Bronchial smooth muscle cell (primary cell): ENCODE measurements around the gene ATP6V0D1. TPM values are rescaled to one million over a fixed set of nuclear protein-coding genes. Genes with fewer than 3 reads are reported as not detected.

Source experiments
- total RNA-seq: library from RNA; depleted of rRNA; stranded (reverse); fragments of >200 nt; gene quantifications from 2 replicates; pipeline ENCODE4 v1.2.1, GENCODE V29; 2014

The ATP6V0D1 gene
- 105 and 129 TPM in 2 replicates for total RNA-seq

GRCh38 chr16:67480833-67481560 is at the start of gene ATP6V0D1:
Gene ATP6V0D1, minus strand, starts transcription at chr16:67481157. Its CDS starts 71 bp downstream, at chr16:67481086.

GRCh38 chr16:67528222-67528869 is 47.4 kb upstream of the ATP6V0D1 start, which contains the start of gene RIPOR1:
Gene RIPOR1, plus strand, starts transcription at chr16:67528829. Its CDS starts 9,618 bp downstream, at chr16:67538447.

GRCh38 chr16:67483150-67483549 is 2.2 kb upstream of the ATP6V0D1 start, which contains the start of gene AGRP:
Gene AGRP, minus strand, starts transcription at chr16:67483547. Its CDS starts 149 bp downstream, at chr16:67483398.

GRCh38 chr16:67430977-67431774 is 49.8 kb downstream of the ATP6V0D1 start, which contains the start of gene HSD11B2:
Gene HSD11B2, plus strand, starts transcription at chr16:67431121. Its CDS starts 128 bp downstream, at chr16:67431249.

GRCh38 chr16:67415872-67416793 is 64.8 kb downstream of the ATP6V0D1 start, which contains the start of gene ZDHHC1:
Gene ZDHHC1, minus strand, starts transcription at chr16:67416477. Its CDS starts 8,702 bp downstream, at chr16:67407775.

GRCh38 chr16:67393111-67393787 is 87.7 kb downstream of the ATP6V0D1 start, which contains the start of gene TPPP3:
Gene TPPP3, minus strand, starts transcription at chr16:67393498. Its CDS starts 2,387 bp downstream, at chr16:67391111.

Other genes with a start within 250 kb of the ATP6V0D1 start
- 4.9 and 8.2 TPM in 2 replicates for gene FHOD1, start 233.7 kb downstream of the ATP6V0D1 start, total RNA-seq
- gene SLC9A5, start 232.2 kb downstream of the ATP6V0D1 start, total RNA-seq: 1.1 and 2.2 TPM in 2 replicates
- 11.2 and 34.4 TPM in 2 replicates for gene PLEKHG4, start 201.6 kb downstream of the ATP6V0D1 start, total RNA-seq
- not detected in 2 replicates for gene KCTD19, start 154.4 kb downstream of the ATP6V0D1 start, total RNA-seq
- 0.32 TPM in 1 of 2 replicates, not detected in the other for gene LRRC36, start 154.3 kb downstream of the ATP6V0D1 start, total RNA-seq
- 2.0 and 8.4 TPM in 2 replicates for gene TPPP3, start 87.7 kb downstream of the ATP6V0D1 start, total RNA-seq
- gene ZDHHC1, start 64.7 kb downstream of the ATP6V0D1 start, total RNA-seq: 5.3 and 5.7 TPM in 2 replicates
- 0.60 TPM in 1 of 2 replicates, not detected in the other for gene HSD11B2, start 50.0 kb downstream of the ATP6V0D1 start, total RNA-seq
- gene AGRP, start 2.4 kb upstream of the ATP6V0D1 start, total RNA-seq: not detected in 2 replicates
- gene RIPOR1, start 47.7 kb upstream of the ATP6V0D1 start, total RNA-seq: 21.6 and 35.9 TPM in 2 replicates
- gene CTCF, start 81.4 kb upstream of the ATP6V0D1 start, total RNA-seq: 14.0 and 16.4 TPM in 2 replicates
- gene CARMIL2, start 164.0 kb upstream of the ATP6V0D1 start, total RNA-seq: 0.09 and 0.32 TPM in 2 replicates
- gene ACD, start 179.1 kb upstream of the ATP6V0D1 start, total RNA-seq: 9.9 and 10.6 TPM in 2 replicates
- gene PARD6A, start 179.8 kb upstream of the ATP6V0D1 start, total RNA-seq: 0.47 and 0.86 TPM in 2 replicates
- gene ENKD1, start 185.6 kb upstream of the ATP6V0D1 start, total RNA-seq: 12.6 and 20.5 TPM in 2 replicates
- 3.3 and 3.9 TPM in 2 replicates for gene C16orf86, start 185.7 kb upstream of the ATP6V0D1 start, total RNA-seq
- 12.9 and 16.7 TPM in 2 replicates for gene GFOD2, start 238.2 kb upstream of the ATP6V0D1 start, total RNA-seq